K562 (cell line): Measurements from ENCODE around the gene P4HTM. TPM values are rescaled to one million over a fixed set of nuclear protein-coding genes. Genes with fewer than 3 reads are reported as not detected.
A peak's percentile ranks its signal among the peaks of the same experiment; 100 is the strongest.

Source experiments
- ATAC-seq: fragments of 200-7000 bp; cut with Tn5 transposase; 3 replicates; pipeline ENCODE4 v1.9.1; 2020; ENCODE audit warnings: moderate library complexity
- BruUV-seq: library from RNA; stranded (reverse); fragments of 400-500 nt; replicated peaks from 2 replicates; lab custom pipeline; 2021; lab: Mats Ljungman, UMichigan
- CTCF ChIA-PET: fragments of 300-600 bp; formaldehyde crosslinking; extraction: SDS; loops from one replicate; lab custom pipeline; 2021; ENCODE audit warnings: low intra/inter-chr PET ratio; lab: Yijun Ruan, JAX
- POLR2A ChIA-PET: fragments of 300-600, 350-650 bp; sonication (Branson Sonifier 250); formaldehyde crosslinking; extraction: SDS; loops from one replicate; lab custom pipeline; 2021; ENCODE audit warnings: antibody characterized with exemption, inconsistent platforms; lab: Yijun Ruan, JAX
- DNase-seq, 4 experiments: peaks; one replicate each; pipeline versions ENCODE4 v3.0.0 to v3.0.0-alpha.2; 2011 to 2018; ENCODE audit warnings: low spot score in 3 of 4, mixed read lengths in 3 of 4; ENCODE audit errors: extremely low read depth in 1 of 4
- FAIRE-seq: peaks from 2 replicates; lab custom pipeline; 2011; peaks lifted over from hg19 to GRCh38; lab: Jason Lieb, UNC
- H2AFZ ChIP-seq: 2 replicates; pipeline ENCODE4 v1.6.0; 2011; ENCODE audit warnings: low read depth, low read length, control low read depth, inconsistent platforms
- H3K27ac ChIP-seq: fragments of 200-600 bp; 3 replicates; pipeline ENCODE4 v1.8.0; 2011; ENCODE audit warnings: low read depth, mild to moderate bottlenecking, control low read depth, inconsistent platforms, low read length, moderate library complexity, mixed read lengths; ENCODE audit errors: extremely low read depth
- H3K27me3 ChIP-seq, 2 experiments: fragments of 300-600 bp in 1 of 2; 2 replicates in 1 of 2; 3 replicates in 1 of 2; pipeline versions ENCODE4 v1.6.0 to v1.8.0; 2011; ENCODE audit warnings: inconsistent platforms in 2 of 2, low read length in 2 of 2, mild to moderate bottlenecking in 1 of 2, mixed read lengths in 1 of 2, moderate library complexity in 1 of 2; ENCODE audit not compliant: control insufficient read depth in 2 of 2, insufficient read depth in 2 of 2
- H3K36me3 ChIP-seq: fragments of 300-600 bp; 3 replicates; pipeline ENCODE4 v1.8.0; 2011; ENCODE audit warnings: mild to moderate bottlenecking, low read length, inconsistent platforms; ENCODE audit not compliant: control insufficient read depth, insufficient read depth
- H3K4me1 ChIP-seq, 2 experiments: fragments of 200-600 bp in 1 of 2; replicated peaks in 1 of 2; 2 replicates in 1 of 2; 3 replicates in 1 of 2; pipeline versions ENCODE4 v1.5.1 to v1.8.0; 2011; ENCODE audit warnings: inconsistent platforms in 2 of 2, low read length in 2 of 2, mild to moderate bottlenecking in 1 of 2, mixed read lengths in 1 of 2, moderate library complexity in 1 of 2; ENCODE audit not compliant: control insufficient read depth in 2 of 2, insufficient read depth in 2 of 2
- H3K4me2 ChIP-seq: 2 replicates; pipeline ENCODE4 v1.6.1; 2011; ENCODE audit warnings: low read length, control low read depth, inconsistent platforms, mixed read lengths; ENCODE audit not compliant: insufficient read depth
- H3K4me3 ChIP-seq: fragments of 200-600 bp; sonication (generic), shearing (Covaris generic); 2 replicates; pipeline ENCODE4 v1.5.1; 2016; ENCODE audit warnings: control low read depth, inconsistent platforms
- H3K79me2 ChIP-seq: fragments of 200-600 bp; 3 replicates; pipeline ENCODE4 v1.8.0; 2011; ENCODE audit warnings: low read length, inconsistent platforms; ENCODE audit not compliant: control insufficient read depth, insufficient read depth
- H3K9ac ChIP-seq, 2 experiments: 2 replicates each; pipeline versions ENCODE4 v1.6.0 to v1.6.1; 2011; ENCODE audit warnings: low read depth in 2 of 2, low read length in 2 of 2, control low read depth in 1 of 2, inconsistent platforms in 1 of 2, mild to moderate bottlenecking in 1 of 2, mixed read lengths in 1 of 2; ENCODE audit not compliant: insufficient read depth in 1 of 2
- H3K9me1 ChIP-seq: one replicate; pipeline ENCODE4 v1.6.0; 2011; ENCODE audit warnings: inconsistent platforms, mild to moderate bottlenecking, low read length, moderate library complexity; ENCODE audit not compliant: control insufficient read depth, insufficient read depth
- H3K9me3 ChIP-seq: replicated peaks from 2 replicates; pipeline ENCODE4 v1.5.1; 2011; ENCODE audit warnings: low read depth, low read length, inconsistent platforms; ENCODE audit not compliant: control insufficient read depth, insufficient read depth
- H4K20me1 ChIP-seq: replicated peaks from 2 replicates; pipeline ENCODE4 v1.6.1; 2011; ENCODE audit warnings: low read length, inconsistent platforms, mixed read lengths; ENCODE audit not compliant: control insufficient read depth, insufficient read depth
- POLR2G ChIP-seq: fragments of 200-400 bp; formaldehyde crosslinking; IDR thresholded peaks from 2 replicates; pipeline ENCODE4 v1.6.1; 2017; ENCODE audit warnings: low read depth, mild to moderate bottlenecking, antibody characterized with exemption, low read length, moderate library complexity
- RBFOX2 ChIP-seq: fragments of 200-400 bp; formaldehyde crosslinking; IDR thresholded peaks from 2 replicates; pipeline ENCODE4 v1.6.1; 2017; ENCODE audit warnings: low read depth, mild to moderate bottlenecking, low read length, moderate library complexity
- WGBS: fragments of 100-300 bp; shearing (Covaris generic); methylation state at CpG from one replicate; pipeline ENCODE4 v1.1.6; 2016; ENCODE audit warnings: low coverage, mixed read lengths; ENCODE audit not compliant: insufficient coverage; ENCODE audit errors: missing lambda C conversion rate; 5-methylcytosine and 5-hydroxymethylcytosine counted together
- in situ Hi-C: fragments of 300-500 bp; cut with MboI; formaldehyde crosslinking; loops from 4 replicates; pipeline ENCODE4 v1.15.0; 2018; ENCODE audit warnings: inconsistent platforms, mixed read lengths
- intact Hi-C: fragments of 100-400 bp; cut with micrococcal nuclease; formaldehyde crosslinking; loops from 2 replicates; pipeline ENCODE4 v1.14.2; 2022
- polyA plus RNA-seq, 8 experiments: library from polyadenylated mRNA; depleted of rRNA in 4 of 8; stranded (reverse) in 5 of 8; unstranded in 3 of 8; fragments of >200 nt; fragmentation: Nextera tagmentation in 2 of 8; fragmentation: Illumina TruSeq in 1 of 8; extraction: Ambion mirVana in 2 of 8; extraction: Trizol in 1 of 8; gene quantifications; 2 replicates each; pipeline versions ENCODE4 v1.2.1 to v1.2.3, GENCODE V29; 2011 to 2014; ENCODE audit warnings: inconsistent platforms in 1 of 8, missing spikeins in 1 of 8
- total RNA-seq, 7 experiments: library from RNA; depleted of rRNA in 6 of 7; stranded (reverse); fragments of >200 nt in 6 of 7; fragmentation: Illumina TruSeq in 2 of 7; extraction: Trizol in 2 of 7; gene quantifications; 2 replicates each; pipeline versions ENCODE4 v1.2.1 to v1.2.3, GENCODE V29; 2011 to 2021; ENCODE audit warnings: low replicate concordance in 1 of 7
- TF ChIP-seq, protein P1 (sequence below): fragments of 250-450 bp; sonication (Bioruptor Pico); IDR thresholded peaks from 2 replicates; pipeline ENCODE4 v1.8.0; 2022; ENCODE audit warnings: inconsistent platforms

Gene P4HTM
- total and polyA plus RNA-seq, 9 of the 15 experiments (the other 6 are each of a cell fraction or from before 2014, with no cell fraction given) = 0.09 to 0.66 (median 0.25) TPM; not detected in 2

DNA sequence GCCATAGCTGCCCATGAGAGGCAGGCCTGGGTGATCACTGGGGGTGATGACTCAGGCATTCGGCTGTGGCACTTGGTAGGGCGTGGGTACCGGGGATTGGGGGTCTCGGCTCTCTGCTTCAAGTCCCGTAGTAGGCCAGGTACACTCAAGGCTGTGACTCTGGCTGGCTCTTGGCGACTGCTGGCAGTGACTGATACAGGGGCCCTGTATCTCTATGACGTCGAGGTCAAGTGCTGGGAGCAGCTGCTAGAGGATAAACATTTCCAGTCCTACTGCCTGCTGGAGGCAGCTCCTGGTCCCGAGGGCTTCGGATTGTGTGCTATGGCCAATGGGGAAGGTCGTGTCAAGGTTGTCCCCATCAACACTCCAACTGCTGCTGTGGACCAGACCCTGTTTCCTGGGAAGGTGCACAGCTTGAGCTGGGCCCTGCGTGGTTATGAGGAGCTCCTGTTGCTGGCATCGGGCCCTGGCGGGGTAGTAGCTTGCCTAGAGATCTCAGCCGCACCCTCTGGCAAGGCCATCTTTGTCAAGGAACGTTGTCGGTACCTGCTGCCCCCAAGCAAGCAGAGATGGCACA lies 22.5 kb downstream of the P4HTM start:
- Histone ChIP-seq H3K27ac (no peak overlapping the region), H3K79me2 (peaks cover 54% of the 10 kb centered on the region)

More for the DNA sequence above, 22.5 kb downstream of the P4HTM start:
- H3K27me3 ChIP-seq = no peaks in the 10 kb centered on the region
- H3K36me3 ChIP-seq = peaks cover 59% of the 10 kb centered on the region; the same call in 2 of the 3 replicates
- FAIRE-seq (no peak), DNase-seq (no peak), ATAC-seq (no peak)
- in situ Hi-C loops = no loop called here
- H3K9ac ChIP-seq = peak overlapping the region in 1 of 2 experiments; percentile 26; a peak in 1 of 4 replicates
- H3K9me1 ChIP-seq = peaks cover 8% of the 10 kb centered on the region
- no peak overlapping the region for H3K4me3 ChIP-seq
- H2AFZ ChIP-seq = no peak overlapping the region
- 80% methylated on average over 14 of the region's 17 CpGs for WGBS
- H3K4me1 ChIP-seq = peaks cover 10 to 34% of the 10 kb centered on the region in 2 experiments; a peak in 4 of 5 replicates
- POLR2A ChIA-PET = interaction anchor here (0.6 to 1.5 kb wide), 4 partner anchors 10 to 82 kb away, joined by 3 to 7 read pairs (median 4); partner anchors contain the start of genes NDUFAF3 and QRICH1
- peaks cover 25% of the 10 kb centered on the region for H4K20me1 ChIP-seq
- TF ChIP-seq, protein P1, sequence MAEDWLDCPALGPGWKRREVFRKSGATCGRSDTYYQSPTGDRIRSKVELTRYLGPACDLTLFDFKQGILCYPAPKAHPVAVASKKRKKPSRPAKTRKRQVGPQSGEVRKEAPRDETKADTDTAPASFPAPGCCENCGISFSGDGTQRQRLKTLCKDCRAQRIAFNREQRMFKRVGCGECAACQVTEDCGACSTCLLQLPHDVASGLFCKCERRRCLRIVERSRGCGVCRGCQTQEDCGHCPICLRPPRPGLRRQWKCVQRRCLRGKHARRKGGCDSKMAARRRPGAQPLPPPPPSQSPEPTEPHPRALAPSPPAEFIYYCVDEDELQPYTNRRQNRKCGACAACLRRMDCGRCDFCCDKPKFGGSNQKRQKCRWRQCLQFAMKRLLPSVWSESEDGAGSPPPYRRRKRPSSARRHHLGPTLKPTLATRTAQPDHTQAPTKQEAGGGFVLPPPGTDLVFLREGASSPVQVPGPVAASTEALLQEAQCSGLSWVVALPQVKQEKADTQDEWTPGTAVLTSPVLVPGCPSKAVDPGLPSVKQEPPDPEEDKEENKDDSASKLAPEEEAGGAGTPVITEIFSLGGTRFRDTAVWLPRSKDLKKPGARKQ (CRISPR knock-in tag) = no peak
- TF ChIP-seq RBFOX2 (peak; percentile 34; the same call in 1 of the 2 replicates), POLR2G (peak; percentile 8)
- H3K9me3 ChIP-seq = no peaks in the 10 kb centered on the region
- BruUV-seq = no TSS peak
- intact Hi-C loops = no loop called here
- H3K4me2 ChIP-seq = no peak overlapping the region
- CTCF ChIA-PET = no interaction called here
